Measurements from ENCODE around the gene BBOX1. TPM values are rescaled to one million over a fixed set of nuclear protein-coding genes. Genes with fewer than 3 reads are reported as not detected.

The BBOX1 gene
- total RNA-seq (2021) = not detected in 2 replicates
- not detected for Bru-seq, nascent RNA
- BruChase-seq, experiment 1, labeled RNA remaining after a 2-hour chase = percentile 1 among the genes with signal in this experiment
- BruChase-seq, experiment 2, labeled RNA remaining after a 6-hour chase = percentile 1 among the genes with signal in this experiment
- long read RNA-seq = 0 reads

DNA sequence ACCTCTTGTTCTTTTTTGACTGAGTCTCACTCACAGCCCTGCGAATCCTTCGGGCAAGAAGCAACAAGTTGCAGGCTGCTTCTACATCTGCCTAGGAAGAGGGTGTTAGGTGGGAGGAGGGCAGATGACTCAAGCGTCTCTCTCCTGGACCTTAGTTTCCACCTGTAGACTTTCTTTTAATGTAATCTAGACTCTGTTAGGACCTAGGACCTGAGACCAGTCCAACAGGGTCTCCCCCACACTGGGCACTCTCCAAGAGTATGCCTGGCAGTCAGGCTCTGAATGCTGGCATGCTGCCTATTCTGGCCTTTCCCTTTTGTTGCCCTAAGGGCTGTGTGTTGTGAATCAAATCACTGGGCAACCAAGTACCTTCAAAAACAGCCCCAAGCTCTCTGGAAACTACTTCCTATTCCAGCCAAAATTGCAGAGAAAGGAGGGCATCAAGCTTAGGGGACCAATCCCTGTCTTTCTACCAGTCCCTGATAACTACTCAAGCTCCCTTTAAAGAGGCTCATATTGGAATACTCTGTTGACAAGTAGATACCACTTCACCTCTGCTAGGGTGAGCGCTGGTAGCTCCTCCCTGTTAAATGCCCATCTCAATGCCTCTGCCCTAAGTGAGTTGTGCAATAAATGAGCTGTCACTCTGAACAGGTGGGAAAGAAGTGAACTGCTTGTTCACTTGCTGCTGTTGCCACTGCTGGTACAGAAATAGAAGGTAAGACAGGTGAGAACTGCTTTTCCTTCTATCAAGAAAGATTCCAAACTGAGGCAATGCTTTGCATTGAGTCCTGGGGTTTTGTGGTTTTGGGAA is at the start of gene BBOX1:
Gene BBOX1, plus strand, starts transcription at position 514 of the 814 bp plus-strand sequence. CDS start 14,616 bp downstream, outside the sequence.
- no TSS peak for BruUV-seq (replicated peaks)
- Histone ChIP-seq H3K27ac (ENCODE audit: low read depth, low read length, poor library complexity, severe bottlenecking) (no peak within 1 kb of the TSS), H3K27me3 (replicated peaks; ENCODE audit: insufficient read depth, low read depth, low read length, poor library complexity) (peaks cover 3% of the 10 kb centered on the region), H3K36me3 (ENCODE audit: insufficient read depth, low read length, poor library complexity, severe bottlenecking) (no peaks in the 10 kb centered on the region), H3K4me3 (ENCODE audit: low read depth, low read length, poor library complexity, severe bottlenecking) (no peak within 1 kb of the TSS), H3K4me1 (ENCODE audit: insufficient read depth, low read length, poor library complexity, severe bottlenecking) (no peaks in the 10 kb centered on the region), H3K9me3 (ENCODE audit: low read depth, low read length, poor library complexity, severe bottlenecking) (peaks cover 6% of the 10 kb centered on the region)
- ChIA-PET POLR2A (ENCODE audit: low non-redundant PET) (no interaction called here), CTCF (no interaction called here)
- TF ChIP-seq CTCF (conservative IDR thresholded peaks at IDR 0.05; ENCODE audit: low read depth, low read length) (0 out of 2 replicates have a peak, but pooled peaks have one; percentile 6), EZH2 (IDR thresholded peaks at IDR 0.05; ENCODE audit: borderline replicate concordance, low read depth, low read length, poor library complexity, severe bottlenecking) (no peak)
- DNase-seq (ENCODE audit: low spot score) = no peak
- intact Hi-C loops (cut with micrococcal nuclease; ENCODE audit: unreplicated experiment) = no loop called here

DNA sequence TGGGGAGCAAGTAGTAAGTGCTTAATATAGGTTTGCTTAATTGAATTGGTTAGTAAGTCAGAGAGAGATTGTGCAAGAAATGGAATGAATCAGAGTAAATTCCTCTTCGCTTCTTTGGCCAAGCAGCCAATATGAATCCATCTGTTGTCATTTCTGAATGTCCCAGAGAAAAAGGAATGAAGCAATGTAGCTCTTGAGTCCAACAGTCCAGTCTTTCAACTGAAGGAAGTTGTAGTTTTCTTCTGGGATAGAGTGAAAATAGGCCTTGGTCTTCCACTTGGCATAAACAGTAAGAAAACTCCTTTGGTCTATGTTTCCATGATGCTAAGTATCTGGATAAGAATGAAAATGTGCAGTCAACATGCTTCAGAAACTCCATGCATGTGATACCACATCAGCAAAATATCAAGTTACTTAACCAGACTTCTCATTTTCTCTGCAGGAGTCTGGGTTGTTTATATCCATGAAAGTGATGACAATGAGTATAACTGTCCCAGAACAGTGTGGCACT is 48.5 kb upstream of the BBOX1 start:
- no peak overlapping the region for H3K27ac ChIP-seq (ENCODE audit: low read depth, low read length, poor library complexity, severe bottlenecking)
- intact Hi-C loops (cut with micrococcal nuclease; ENCODE audit: unreplicated experiment) = no loop called here
- H3K36me3 ChIP-seq (ENCODE audit: insufficient read depth, low read length, poor library complexity, severe bottlenecking) = no peaks in the 10 kb centered on the region
- H3K27me3 ChIP-seq (replicated peaks; ENCODE audit: insufficient read depth, low read depth, low read length, poor library complexity) = peaks cover 83% of the 10 kb centered on the region
- ChIA-PET POLR2A (ENCODE audit: low non-redundant PET) (interaction anchor here (0.6 kb wide), 1 partner anchor 76 kb away, joined by 4 read pairs; no protein-coding TSS in a partner anchor), CTCF (no interaction called here)
- H3K4me3 ChIP-seq (ENCODE audit: low read depth, low read length, poor library complexity, severe bottlenecking) = no peak overlapping the region
- TF ChIP-seq CTCF (conservative IDR thresholded peaks at IDR 0.05; ENCODE audit: low read depth, low read length) (no peak), EZH2 (IDR thresholded peaks at IDR 0.05; ENCODE audit: borderline replicate concordance, low read depth, low read length, poor library complexity, severe bottlenecking) (no peak)
- DNase-seq (ENCODE audit: low spot score) = no peak
- no TSS peak for BruUV-seq (replicated peaks)
- no peaks in the 10 kb centered on the region for H3K4me1 ChIP-seq (ENCODE audit: insufficient read depth, low read length, poor library complexity, severe bottlenecking)
- H3K9me3 ChIP-seq (ENCODE audit: low read depth, low read length, poor library complexity, severe bottlenecking) = no peaks in the 10 kb centered on the region

GRCh38 chr11:26993965-26994457 is 46.6 kb upstream of the BBOX1 start, which contains the start of gene FIBIN:
Gene FIBIN, plus strand, starts transcription at chr11:26994112. Its CDS starts 415 bp downstream, at chr11:26994527.
- DNase-seq (ENCODE audit: low spot score) = peak; percentile 44
- POLR2A ChIA-PET (ENCODE audit: low non-redundant PET) = interaction anchor here (0.6 kb wide), 1 partner anchor 35 kb away, joined by 6 read pairs; no protein-coding TSS in a partner anchor
- Histone ChIP-seq H3K4me3 (ENCODE audit: low read depth, low read length, poor library complexity, severe bottlenecking) (no peak within 1 kb of the TSS), H3K36me3 (ENCODE audit: insufficient read depth, low read length, poor library complexity, severe bottlenecking) (no peaks in the 10 kb centered on the region), H3K27me3 (replicated peaks; ENCODE audit: insufficient read depth, low read depth, low read length, poor library complexity) (peaks cover 88% of the 10 kb centered on the region), H3K4me1 (ENCODE audit: insufficient read depth, low read length, poor library complexity, severe bottlenecking) (no peaks in the 10 kb centered on the region), H3K27ac (ENCODE audit: low read depth, low read length, poor library complexity, severe bottlenecking) (no peak within 1 kb of the TSS), H3K9me3 (ENCODE audit: low read depth, low read length, poor library complexity, severe bottlenecking) (no peaks in the 10 kb centered on the region)
- CTCF ChIA-PET = interaction anchor here (0.6 kb wide), 1 partner anchor 135 kb away, joined by 3 read pairs; no protein-coding TSS in a partner anchor
- intact Hi-C loops (cut with micrococcal nuclease; ENCODE audit: unreplicated experiment) = no loop called here
- no peak for TF ChIP-seq CTCF (conservative IDR thresholded peaks at IDR 0.05; ENCODE audit: low read depth, low read length)
- TF ChIP-seq EZH2 (IDR thresholded peaks at IDR 0.05; ENCODE audit: borderline replicate concordance, low read depth, low read length, poor library complexity, severe bottlenecking) = peak; percentile 23
- no TSS peak for BruUV-seq (replicated peaks)

Data from A673 (cell line).